Stimulated activated CD8-positive, alpha-beta memory T cell treated with anti-CD3 and anti-CD28 coated beads, Interleukin-15, amount 100 ng/mL, for 48 hours (primary cell): ENCODE results near the gene TMED9.
"Not testable (repeated sequence)": the region's sequence is repeated elsewhere in the genome, so short reads cannot be mapped to it uniquely, and the experiment has no call there.

ENCODE experiments used
- DNase-seq, 2 donors: peaks; one replicate each; pipeline ENCODE4 v3.0.0-alpha.2; 2020; ENCODE audit warnings: low read depth in 2 of 2

Gene TMED9

GRCh38 chr5:177606071-177607051, 14.4 kb downstream of the TMED9 start:
- no peak for DNase-seq

GRCh38 chr5:177607115-177607451, 15.1 kb downstream of the TMED9 start:
- DNase-seq, result no peak

DNA sequence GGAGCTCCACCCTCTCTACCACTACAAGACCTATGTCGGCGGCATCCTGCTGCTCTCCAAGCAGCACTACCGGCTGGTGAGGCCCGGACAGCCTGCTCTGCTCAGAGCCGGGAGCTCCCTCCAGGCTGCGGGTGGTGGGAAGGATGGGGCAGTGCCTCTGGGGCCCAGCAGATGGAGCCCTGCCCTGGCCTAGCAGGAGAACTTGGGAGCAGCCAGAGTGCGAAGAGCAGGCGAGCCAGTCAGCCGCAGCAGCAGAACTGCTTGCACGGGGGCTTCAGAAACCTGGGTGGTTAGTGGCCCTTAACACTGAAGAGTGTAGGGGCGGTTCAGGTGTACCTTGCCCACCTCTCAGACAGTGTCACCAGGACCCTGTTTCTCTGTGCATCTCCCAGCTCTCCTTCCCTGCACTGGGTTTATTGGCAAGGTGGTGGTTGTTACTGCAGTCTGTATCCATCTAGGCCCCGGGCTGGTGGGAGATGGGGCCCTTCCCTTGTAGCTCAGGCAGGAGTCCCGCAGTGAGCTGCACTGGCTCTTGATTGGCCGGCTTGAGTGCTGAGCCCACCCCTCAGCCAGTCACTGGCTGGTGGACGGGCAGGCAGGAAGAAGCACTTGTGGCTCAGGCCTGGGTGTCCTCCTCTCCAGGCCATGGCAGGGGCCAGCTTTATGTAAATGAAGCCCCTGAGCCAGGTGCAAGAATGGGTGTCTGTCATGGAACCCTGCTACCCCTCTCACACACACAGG, 15.6 kb downstream of the TMED9 start:
- DNase-seq, result peak; percentile 42 to 51

- DNase-seq, result no peak
Observed at GRCh38 chr5:177608243-177609075, 16.5 kb downstream of the TMED9 start.

GRCh38 chr5:177609076-177610059, 17.4 kb downstream of the TMED9 start:
- no peak for DNase-seq

- no peak for DNase-seq
Observed at GRCh38 chr5:177610131-177610769, 18.2 kb downstream of the TMED9 start.

- DNase-seq, result no peak
Observed at GRCh38 chr5:177610770-177611445, 18.9 kb downstream of the TMED9 start.

DNA sequence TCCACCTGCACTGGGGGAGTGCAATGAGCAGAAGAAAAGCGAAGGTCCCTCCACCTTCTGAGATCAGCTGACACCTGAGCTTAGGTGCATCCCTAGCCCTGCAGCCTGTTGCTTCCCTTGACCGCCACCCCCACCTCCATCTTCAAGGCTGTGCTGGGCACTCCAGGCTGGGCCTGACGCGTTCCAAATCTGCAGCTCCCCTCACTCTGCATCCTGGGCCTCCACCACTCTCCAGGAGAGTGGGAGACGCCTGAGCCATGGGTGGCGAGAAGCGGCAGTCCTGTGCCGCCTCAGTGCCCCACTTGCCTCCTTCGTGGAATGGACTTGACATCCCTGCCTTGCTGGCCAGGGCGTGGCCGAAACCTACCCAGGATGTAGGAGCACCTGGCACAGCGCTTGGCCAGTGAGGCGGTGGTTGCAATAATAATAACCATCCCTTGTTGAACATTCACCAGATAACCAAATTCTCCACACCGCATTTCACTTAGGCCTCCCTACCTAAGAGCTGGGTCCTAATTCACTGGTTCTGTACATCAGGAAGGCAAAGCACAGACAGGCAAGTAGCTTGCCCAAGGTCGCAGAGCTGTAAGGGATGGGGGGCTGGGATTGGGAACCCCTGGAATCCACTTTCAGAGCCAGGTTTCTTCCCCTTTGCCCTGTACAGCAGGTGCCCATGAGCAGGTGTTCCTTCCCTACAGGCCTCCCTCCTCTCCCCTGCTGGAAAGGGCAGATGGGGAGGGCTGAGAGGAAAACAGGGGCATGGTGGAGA, 19.6 kb downstream of the TMED9 start:
- no peak for DNase-seq

DNA sequence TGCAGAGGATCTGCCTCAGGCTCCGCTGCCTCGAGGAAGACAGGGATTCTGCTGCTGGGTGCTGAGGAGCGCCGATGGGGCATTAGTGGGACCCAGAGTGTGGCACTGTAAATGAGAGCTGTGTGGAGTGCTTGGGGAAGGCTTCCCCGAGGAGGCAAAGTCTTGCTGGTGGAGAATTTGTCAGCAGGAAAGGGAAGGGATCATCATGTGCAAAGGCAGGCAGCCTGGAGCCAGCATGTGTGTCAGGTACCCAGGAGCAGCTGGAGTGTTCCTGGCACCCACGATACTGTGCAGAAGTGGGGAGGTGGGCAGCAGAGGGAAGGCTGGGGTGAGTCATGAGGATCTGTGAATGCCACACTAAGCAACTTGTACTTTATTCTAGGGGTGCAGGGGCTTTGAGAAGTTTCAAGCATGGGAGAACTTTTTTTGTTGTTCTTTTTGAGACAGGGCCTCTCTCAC, 20.2 kb downstream of the TMED9 start:
- no peak for DNase-seq

DNA sequence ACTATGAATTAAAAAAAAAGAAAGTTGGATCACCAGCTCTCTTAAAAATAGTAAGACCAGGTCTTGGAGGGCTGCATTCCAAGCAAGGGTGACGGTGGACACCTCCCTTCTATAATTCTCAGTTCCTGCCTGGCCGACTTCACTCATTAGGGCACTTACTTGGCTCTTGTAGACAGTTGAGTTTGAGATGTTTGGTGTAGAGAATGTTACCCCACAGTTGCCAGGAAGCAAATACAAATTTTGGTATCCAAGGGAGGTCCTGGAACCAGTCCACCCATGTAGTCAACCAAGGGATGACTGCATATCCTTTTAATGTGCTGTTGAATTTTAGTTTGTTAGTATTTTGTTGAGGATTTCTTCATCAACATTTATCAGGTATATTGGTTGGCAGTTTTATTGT, 28.6 kb downstream of the TMED9 start:
- no peak for DNase-seq

DNA sequence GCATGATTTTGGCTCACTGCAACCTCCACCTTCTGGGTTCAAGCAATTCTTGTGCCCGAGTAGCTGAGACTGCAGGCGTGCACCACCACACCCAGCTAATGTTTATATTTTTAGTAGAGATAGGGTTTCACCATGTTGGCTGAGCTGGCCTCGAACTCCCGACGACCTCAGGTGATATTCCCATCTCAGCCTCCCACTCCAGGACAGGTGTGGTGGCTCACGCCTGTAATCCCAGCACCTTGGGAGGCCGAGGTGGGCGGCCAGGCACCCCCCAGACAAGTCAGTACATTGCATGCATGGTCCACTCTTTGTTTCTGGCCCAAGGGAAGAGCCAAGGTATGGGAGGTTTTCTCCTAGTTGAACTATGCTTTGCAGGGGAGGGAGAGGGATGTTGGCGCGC, 32.2 kb downstream of the TMED9 start:
- not testable (repeated sequence) for DNase-seq

- DNase-seq, result not testable (repeated sequence)
Observed at GRCh38 chr5:177630186-177630585, 38.2 kb downstream of the TMED9 start.

DNA sequence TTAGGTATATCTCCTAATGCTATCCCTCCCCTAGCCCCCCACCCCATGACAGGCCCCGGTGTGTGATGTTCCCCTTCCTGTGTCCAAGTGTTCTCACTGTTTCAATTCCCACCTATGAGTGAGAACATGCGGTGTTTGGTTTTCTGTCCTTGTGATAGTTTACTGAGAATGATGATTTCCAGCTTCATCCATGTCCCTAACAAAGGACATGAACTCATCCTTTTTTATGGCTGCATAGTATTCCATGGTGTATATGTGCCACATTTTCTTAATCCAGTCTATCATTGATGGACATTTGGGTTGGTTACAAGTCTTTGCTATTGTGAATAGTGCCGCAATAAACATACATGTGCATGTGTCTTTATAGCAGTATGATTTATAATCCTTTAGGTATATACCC, 42.9 kb downstream of the TMED9 start:
- DNase-seq, result not testable (repeated sequence)

DNA sequence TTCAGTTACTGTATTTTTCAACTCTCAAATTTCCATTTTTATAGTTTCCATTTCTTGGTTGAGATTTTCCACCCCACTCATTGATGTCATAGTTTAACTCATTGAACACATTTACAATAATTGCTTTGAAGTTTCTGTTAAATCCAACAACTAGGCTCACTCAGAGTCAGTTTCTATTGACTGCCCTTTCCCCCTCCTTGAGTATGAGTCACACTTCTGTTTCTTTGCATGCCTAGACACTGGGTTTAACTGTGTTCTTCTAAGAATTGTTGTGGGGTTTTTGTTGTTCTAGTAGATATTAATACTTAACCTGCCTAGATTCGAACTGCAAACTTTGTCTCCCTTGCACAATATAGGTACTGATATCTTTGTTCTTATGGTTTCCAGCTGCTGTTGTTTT, 53.5 kb downstream of the TMED9 start:
- DNase-seq, result not testable (repeated sequence)
